ENCODE measurements around the gene BRDT.

DNA sequence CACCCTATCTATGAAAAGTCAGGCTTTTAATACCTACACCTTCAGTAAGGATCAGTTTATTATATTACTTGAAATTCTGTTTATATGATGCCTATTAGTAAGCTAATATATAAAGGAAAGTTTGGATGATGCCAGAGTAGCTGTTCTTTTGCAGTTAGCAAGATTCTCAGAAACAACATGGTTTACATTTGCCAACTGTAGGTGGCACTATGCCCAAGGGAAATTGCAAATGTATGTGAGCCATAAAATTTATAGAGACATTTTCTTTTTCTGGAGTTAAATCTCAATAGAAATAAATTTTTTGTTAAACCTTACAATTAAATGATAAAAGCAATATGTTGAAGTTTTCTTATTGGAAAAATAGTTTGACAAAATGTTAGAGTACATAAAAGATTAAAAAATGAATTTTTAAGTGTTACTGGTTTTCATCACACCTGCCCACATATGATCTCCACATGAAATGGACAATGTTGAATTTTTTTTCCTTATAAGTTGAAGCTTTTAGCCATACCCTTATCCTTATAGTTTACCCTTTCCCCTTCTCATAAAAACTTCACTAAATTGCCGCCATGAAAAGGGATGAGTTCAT lies 48.5 kb downstream of the BRDT start:
- TF ChIP-seq, protein P1, sequence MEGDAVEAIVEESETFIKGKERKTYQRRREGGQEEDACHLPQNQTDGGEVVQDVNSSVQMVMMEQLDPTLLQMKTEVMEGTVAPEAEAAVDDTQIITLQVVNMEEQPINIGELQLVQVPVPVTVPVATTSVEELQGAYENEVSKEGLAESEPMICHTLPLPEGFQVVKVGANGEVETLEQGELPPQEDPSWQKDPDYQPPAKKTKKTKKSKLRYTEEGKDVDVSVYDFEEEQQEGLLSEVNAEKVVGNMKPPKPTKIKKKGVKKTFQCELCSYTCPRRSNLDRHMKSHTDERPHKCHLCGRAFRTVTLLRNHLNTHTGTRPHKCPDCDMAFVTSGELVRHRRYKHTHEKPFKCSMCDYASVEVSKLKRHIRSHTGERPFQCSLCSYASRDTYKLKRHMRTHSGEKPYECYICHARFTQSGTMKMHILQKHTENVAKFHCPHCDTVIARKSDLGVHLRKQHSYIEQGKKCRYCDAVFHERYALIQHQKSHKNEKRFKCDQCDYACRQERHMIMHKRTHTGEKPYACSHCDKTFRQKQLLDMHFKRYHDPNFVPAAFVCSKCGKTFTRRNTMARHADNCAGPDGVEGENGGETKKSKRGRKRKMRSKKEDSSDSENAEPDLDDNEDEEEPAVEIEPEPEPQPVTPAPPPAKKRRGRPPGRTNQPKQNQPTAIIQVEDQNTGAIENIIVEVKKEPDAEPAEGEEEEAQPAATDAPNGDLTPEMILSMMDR (IDR thresholded peaks at IDR 0.05) = no peak
- TF ChIP-seq POLR2A (IDR thresholded peaks at IDR 0.05) = no peak
